Loucy (cell line): ENCODE data around the gene DVL3.

Source experiments
- EZH2phosphoT487 ChIP-seq: fragments of 200-600 bp; IDR thresholded peaks from 2 replicates; pipeline ENCODE4 v1.6.1; 2018; ENCODE audit warnings: antibody characterized with exemption, mild to moderate bottlenecking, moderate library complexity, borderline replicate concordance
- TF ChIP-seq, protein P1 (sequence below): fragments of 200-600 bp; sonication (generic); conservative IDR thresholded peaks from 2 replicates; pipeline ENCODE4 v1.5.1; 2014; ENCODE audit warnings: mild to moderate bottlenecking, antibody characterized with exemption, low read length

DNA sequence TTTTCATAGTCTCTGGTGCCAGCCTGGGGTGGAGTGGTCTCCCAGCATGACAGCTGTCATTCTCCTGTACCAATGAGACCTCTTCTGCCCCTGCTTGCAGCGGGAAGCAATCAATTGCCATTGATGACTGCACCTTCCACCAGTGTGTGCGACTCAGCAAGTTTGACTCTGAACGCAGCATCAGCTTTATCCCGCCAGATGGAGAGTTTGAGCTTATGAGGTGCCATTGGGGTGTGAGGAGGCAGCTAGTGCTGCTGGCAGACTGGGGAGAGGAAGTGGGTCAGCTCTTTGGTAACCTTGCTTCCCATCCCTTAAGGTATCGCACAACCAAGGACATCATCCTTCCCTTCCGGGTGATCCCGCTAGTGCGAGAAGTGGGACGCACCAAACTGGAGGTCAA, 26.4 kb downstream of the DVL3 start:
- TF ChIP-seq, protein P1, sequence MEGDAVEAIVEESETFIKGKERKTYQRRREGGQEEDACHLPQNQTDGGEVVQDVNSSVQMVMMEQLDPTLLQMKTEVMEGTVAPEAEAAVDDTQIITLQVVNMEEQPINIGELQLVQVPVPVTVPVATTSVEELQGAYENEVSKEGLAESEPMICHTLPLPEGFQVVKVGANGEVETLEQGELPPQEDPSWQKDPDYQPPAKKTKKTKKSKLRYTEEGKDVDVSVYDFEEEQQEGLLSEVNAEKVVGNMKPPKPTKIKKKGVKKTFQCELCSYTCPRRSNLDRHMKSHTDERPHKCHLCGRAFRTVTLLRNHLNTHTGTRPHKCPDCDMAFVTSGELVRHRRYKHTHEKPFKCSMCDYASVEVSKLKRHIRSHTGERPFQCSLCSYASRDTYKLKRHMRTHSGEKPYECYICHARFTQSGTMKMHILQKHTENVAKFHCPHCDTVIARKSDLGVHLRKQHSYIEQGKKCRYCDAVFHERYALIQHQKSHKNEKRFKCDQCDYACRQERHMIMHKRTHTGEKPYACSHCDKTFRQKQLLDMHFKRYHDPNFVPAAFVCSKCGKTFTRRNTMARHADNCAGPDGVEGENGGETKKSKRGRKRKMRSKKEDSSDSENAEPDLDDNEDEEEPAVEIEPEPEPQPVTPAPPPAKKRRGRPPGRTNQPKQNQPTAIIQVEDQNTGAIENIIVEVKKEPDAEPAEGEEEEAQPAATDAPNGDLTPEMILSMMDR = no peak
- no peak for TF ChIP-seq EZH2phosphoT487
